Lung (tissue), 12 donors: Measurements from ENCODE around the gene ADGRG1. TPM values are rescaled to one million over a fixed set of nuclear protein-coding genes. Genes with fewer than 3 reads are reported as not detected.

ENCODE experiments used
- ATAC-seq: fragments of 200-7000 bp; cut with Tn5 transposase; one replicate; pipeline ENCODE4 v1.9.1; 2020; ENCODE audit warnings: moderate number of reproducible peaks; ENCODE audit not compliant: insufficient read depth, low FRiP score
- DNase-seq, 3 donors: peaks; one replicate each; pipeline ENCODE4 v3.0.0-alpha.2; 2013 to 2017
- H3K27ac ChIP-seq, 2 donors: one replicate each; pipeline ENCODE4 v1.5.1; 2013; ENCODE audit warnings: mild to moderate bottlenecking in 2 of 2, moderate library complexity in 2 of 2, control low read depth in 1 of 2, inconsistent platforms in 1 of 2, low read depth in 1 of 2, low read length in 1 of 2
- H3K27me3 ChIP-seq, 3 donors: one replicate each; pipeline ENCODE4 v1.5.1; 2013; ENCODE audit warnings: low read length in 2 of 3; ENCODE audit not compliant: control insufficient read depth in 3 of 3, insufficient read depth in 3 of 3
- H3K36me3 ChIP-seq, 4 donors: one replicate each; pipeline ENCODE4 v1.5.1; 2013; ENCODE audit warnings: low read length in 4 of 4, mild to moderate bottlenecking in 1 of 4, moderate library complexity in 1 of 4; ENCODE audit not compliant: control insufficient read depth in 4 of 4, insufficient read depth in 4 of 4
- H3K4me1 ChIP-seq, 5 donors: one replicate each; pipeline ENCODE4 v1.5.1; 2013; ENCODE audit warnings: low read length in 5 of 5, mild to moderate bottlenecking in 2 of 5, moderate library complexity in 1 of 5; ENCODE audit not compliant: control insufficient read depth in 5 of 5, insufficient read depth in 5 of 5
- H3K4me3 ChIP-seq: one replicate; pipeline ENCODE4 v1.5.1; 2013; ENCODE audit warnings: mild to moderate bottlenecking, control low read depth, moderate library complexity
- H3K9ac ChIP-seq, 2 donors: one replicate each; pipeline ENCODE4 v1.5.1; 2013; ENCODE audit warnings: low read length in 2 of 2, control low read depth in 1 of 2; ENCODE audit not compliant: insufficient read depth in 1 of 2
- H3K9me3 ChIP-seq, 4 donors: one replicate each; pipeline ENCODE4 v1.5.1; 2013; ENCODE audit warnings: low read length in 3 of 4, mild to moderate bottlenecking in 1 of 4, moderate library complexity in 1 of 4; ENCODE audit not compliant: control insufficient read depth in 4 of 4, insufficient read depth in 3 of 4
- CTCF ChIP-seq: IDR thresholded peaks from 2 replicates; pipeline ENCODE4 v1.5.1; 2012; ENCODE audit warnings: mild to moderate bottlenecking; ENCODE audit errors: control extremely low read depth, extremely low read depth
- WGBS, 2 donors: extraction: QIAGEN DNeasy Blood & Tissue Kit; methylation state at CpG; one replicate each; pipeline ENCODE4 v1.1.7; 2013; 5-methylcytosine and 5-hydroxymethylcytosine counted together
- polyA plus RNA-seq, 2 donors: library from polyadenylated mRNA; stranded (reverse); fragments of 200-250 nt; gene quantifications; one replicate each; pipeline ENCODE4 v1.2.1, GENCODE V29; 2013
- total RNA-seq, 2 donors: library from RNA; depleted of rRNA in 1 of 2; stranded (reverse); fragments of >200 nt in 1 of 2; gene quantifications; one replicate each; pipeline ENCODE4 v1.2.1, GENCODE V29; 2014 to 2021
- donor health status: control.
- donor health status: control.
- donor health status: Bipolar disorder and iron deficiency.
- donor health status: healthy.
- donor health status: DM: yes; HTN: yes; CAD: no.

Gene ADGRG1
- total and polyA plus RNA-seq, 4 donors: 8.8 to 74.4 (median 28.0) TPM

- Histone ChIP-seq H3K27me3 (no peaks in the 10 kb centered on the region), H3K4me3 (no peak overlapping the region), H3K9ac (no peak overlapping the region), H3K9me3 (no peaks in the 10 kb centered on the region), H3K36me3 (no peaks in the 10 kb centered on the region), H3K27ac (peak overlapping the region in 1 of 2 donors; percentile 39), H3K4me1 (peaks cover 0 to 22% (median 13%) of the 10 kb centered on the region in 5 donors)
- ATAC-seq: no peak
- WGBS, 2 donors: 76 to 78% methylated on average over 10 of the region's 10 CpGs
- DNase-seq: peak in 1 of 3 donors; percentile 2
- TF ChIP-seq CTCF: no peak
Observed at GRCh38 chr16:57621521-57622271, 6.7 kb upstream of the ADGRG1 start.

GRCh38 chr16:57622361-57623250 is 5.8 kb upstream of the ADGRG1 start:
- Histone ChIP-seq H3K27me3 (no peaks in the 10 kb centered on the region), H3K4me1 (peaks cover 0 to 22% (median 13%) of the 10 kb centered on the region in 5 donors), H3K36me3 (no peaks in the 10 kb centered on the region), H3K9ac (no peak overlapping the region), H3K4me3 (no peak overlapping the region), H3K27ac (no peak overlapping the region), H3K9me3 (no peaks in the 10 kb centered on the region)
- no peak for TF ChIP-seq CTCF
- DNase-seq (no peak), ATAC-seq (no peak)
- 80 to 87% methylated on average over 16 of the region's 16 CpGs for WGBS, 2 donors

GRCh38 chr16:57623251-57624043 is 5.0 kb upstream of the ADGRG1 start:
- Histone ChIP-seq H3K27me3 (no peaks in the 10 kb centered on the region), H3K9ac (no peak overlapping the region), H3K36me3 (no peaks in the 10 kb centered on the region), H3K27ac (peak overlapping the region in 1 of 2 donors; percentile 14), H3K4me3 (no peak overlapping the region), H3K9me3 (no peaks in the 10 kb centered on the region), H3K4me1 (peaks cover 0 to 31% (median 13%) of the 10 kb centered on the region in 5 donors)
- DNase-seq (peak in 1 of 3 donors; percentile 37), ATAC-seq (no peak)
- 81 to 94% methylated on average over 17 of the region's 17 CpGs for WGBS, 2 donors
- no peak for TF ChIP-seq CTCF
